Measurements from ENCODE around the gene HYAL2.
A peak's percentile ranks its signal among the peaks of the same experiment; 100 is the strongest.

HYAL2 gene

GRCh38 chr3:50298836-50299637 lies 23.5 kb downstream of the HYAL2 start, which contains the start of the genes HYAL3 and NAA80:
HYAL3 (minus strand) TSS chr3:50299405; CDS start chr3:50295602, 3,803 bp downstream.
NAA80 (minus strand) TSS chr3:50299405; CDS start chr3:50297463, 1,942 bp downstream.
- H3K9me3 Mint-ChIP-seq: no peaks in the 10 kb centered on the region
- DNase-seq: peak; percentile 99
- H3K27me3 Mint-ChIP-seq: no peaks in the 10 kb centered on the region
- H3K27ac Mint-ChIP-seq: peak within 1 kb of the TSS; percentile 99
- H3K4me3 Mint-ChIP-seq: peak within 1 kb of the TSS; percentile 99
- no peaks in the 10 kb centered on the region for H3K36me3 Mint-ChIP-seq (ENCODE audit: low read depth)
- peaks cover 24% of the 10 kb centered on the region for H3K4me1 Mint-ChIP-seq
- ATAC-seq: peak; percentile 86

- H3K4me3 Mint-ChIP-seq: peak overlapping the region; percentile 99
- H3K27ac Mint-ChIP-seq: peak overlapping the region; percentile 47
- no peaks in the 10 kb centered on the region for H3K9me3 Mint-ChIP-seq
- ATAC-seq (no peak), DNase-seq (no peak)
- H3K27me3 Mint-ChIP-seq: no peaks in the 10 kb centered on the region
- H3K4me1 Mint-ChIP-seq: peaks cover 24% of the 10 kb centered on the region
- H3K36me3 Mint-ChIP-seq (ENCODE audit: low read depth): no peaks in the 10 kb centered on the region
Measured at GRCh38 chr3:50297896-50298725, 24.4 kb downstream of the HYAL2 start.

- no peak for DNase-seq
- Mint-ChIP-seq H3K4me1 (peaks cover 31% of the 10 kb centered on the region), H3K9me3 (no peaks in the 10 kb centered on the region), H3K36me3 (ENCODE audit: low read depth) (no peaks in the 10 kb centered on the region), H3K4me3 (no peak overlapping the region), H3K27me3 (no peaks in the 10 kb centered on the region), H3K27ac (no peak overlapping the region)
- no peak for ATAC-seq
Measured at GRCh38 chr3:50297384-50297775, 25.2 kb downstream of the HYAL2 start.

DNA sequence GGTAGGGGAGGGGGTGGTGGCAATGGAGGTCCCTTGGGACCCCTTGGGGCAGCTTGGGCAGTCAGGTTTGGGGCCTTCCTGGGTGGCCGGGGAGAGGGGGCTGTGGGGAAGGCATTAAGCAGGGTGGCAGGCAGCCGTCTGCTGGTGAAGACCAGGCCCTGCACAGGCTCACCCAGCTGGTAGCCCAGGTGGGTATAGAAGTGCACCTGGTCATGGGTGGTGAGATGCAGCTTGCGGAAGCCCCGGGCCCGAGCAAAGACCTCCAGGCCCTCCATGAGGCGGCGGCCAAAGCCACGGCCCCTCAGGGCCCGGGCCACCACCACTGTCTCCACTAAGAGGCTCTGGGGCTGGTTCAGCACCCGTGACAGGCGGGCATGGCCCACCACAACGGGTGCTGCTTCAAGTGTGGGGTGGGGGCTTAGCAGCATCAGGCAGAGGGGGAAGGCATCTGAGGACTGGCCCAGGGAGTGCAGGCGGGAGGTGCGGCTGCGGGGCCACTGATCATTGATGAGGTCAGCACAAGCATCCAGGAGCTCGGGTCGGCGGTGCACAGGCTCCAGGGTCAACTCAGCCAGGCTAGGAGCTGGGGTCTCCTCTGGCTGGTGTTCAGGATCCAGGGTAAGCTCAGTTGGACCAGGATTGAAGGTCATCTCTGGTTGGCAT lies 25.7 kb downstream of the HYAL2 start:
- no peak for DNase-seq
- no peak overlapping the region for H3K4me3 Mint-ChIP-seq
- no peaks in the 10 kb centered on the region for H3K36me3 Mint-ChIP-seq (ENCODE audit: low read depth)
- peaks cover 31% of the 10 kb centered on the region for H3K4me1 Mint-ChIP-seq
- ATAC-seq: no peak
- H3K27ac Mint-ChIP-seq: no peak overlapping the region
- H3K27me3 Mint-ChIP-seq: no peaks in the 10 kb centered on the region
- no peaks in the 10 kb centered on the region for H3K9me3 Mint-ChIP-seq

- peaks cover 33% of the 10 kb centered on the region for H3K4me1 Mint-ChIP-seq
- H3K27ac Mint-ChIP-seq: no peak overlapping the region
- H3K36me3 Mint-ChIP-seq (ENCODE audit: low read depth): peaks cover 6% of the 10 kb centered on the region
Measured at GRCh38 chr3:50295553-50296431, 26.8 kb downstream of the HYAL2 start.

GRCh38 chr3:50294492-50295403 lies 27.8 kb downstream of the HYAL2 start:
- H3K9me3 Mint-ChIP-seq: no peaks in the 10 kb centered on the region

More at GRCh38 chr3:50295553-50296431, 26.8 kb downstream of the HYAL2 start:
- DNase-seq (no peak), ATAC-seq (no peak)
- Mint-ChIP-seq H3K9me3 (no peaks in the 10 kb centered on the region), H3K27me3 (no peaks in the 10 kb centered on the region), H3K4me3 (no peak overlapping the region)

GRCh38 chr3:50294089-50294488 lies 28.5 kb downstream of the HYAL2 start:
- Mint-ChIP-seq H3K36me3 (ENCODE audit: low read depth) (peaks cover 18% of the 10 kb centered on the region), H3K4me1 (peaks cover 25% of the 10 kb centered on the region), H3K4me3 (no peak overlapping the region), H3K27ac (no peak overlapping the region), H3K27me3 (no peaks in the 10 kb centered on the region), H3K9me3 (no peaks in the 10 kb centered on the region)
- ATAC-seq (no peak), DNase-seq (no peak)

More at GRCh38 chr3:50294492-50295403, 27.8 kb downstream of the HYAL2 start:
- DNase-seq (no peak), ATAC-seq (no peak)
- peaks cover 13% of the 10 kb centered on the region for H3K36me3 Mint-ChIP-seq (ENCODE audit: low read depth)
- no peak overlapping the region for H3K27ac Mint-ChIP-seq
- no peaks in the 10 kb centered on the region for H3K27me3 Mint-ChIP-seq
- peaks cover 29% of the 10 kb centered on the region for H3K4me1 Mint-ChIP-seq
- H3K4me3 Mint-ChIP-seq: no peak overlapping the region

- Mint-ChIP-seq H3K27ac (peak overlapping the region; percentile 92), H3K36me3 (ENCODE audit: low read depth) (peaks cover 23% of the 10 kb centered on the region), H3K27me3 (no peaks in the 10 kb centered on the region), H3K4me3 (peak overlapping the region; percentile 97), H3K4me1 (peaks cover 22% of the 10 kb centered on the region), H3K9me3 (no peaks in the 10 kb centered on the region)
- ATAC-seq (no peak), DNase-seq (no peak)
Measured at GRCh38 chr3:50293079-50293801, 29.3 kb downstream of the HYAL2 start.

- ATAC-seq: peak; percentile 97
- peak; percentile 93 for DNase-seq
- H3K4me1 Mint-ChIP-seq: peaks cover 17% of the 10 kb centered on the region
- peaks cover 27% of the 10 kb centered on the region for H3K36me3 Mint-ChIP-seq (ENCODE audit: low read depth)
- peak within 1 kb of the TSS; percentile 97 for H3K4me3 Mint-ChIP-seq
- no peaks in the 10 kb centered on the region for H3K27me3 Mint-ChIP-seq
- H3K9me3 Mint-ChIP-seq: no peaks in the 10 kb centered on the region
- peak within 1 kb of the TSS; percentile 97 for H3K27ac Mint-ChIP-seq
Measured at GRCh38 chr3:50292159-50293078, 30.1 kb downstream of the HYAL2 start, which contains the start of gene IFRD2. IFRD2 (minus strand) TSS chr3:50292429; CDS start chr3:50292274, 155 bp downstream.

- no peaks in the 10 kb centered on the region for H3K27me3 Mint-ChIP-seq
- DNase-seq (no peak), ATAC-seq (no peak)
- peaks cover 28% of the 10 kb centered on the region for H3K36me3 Mint-ChIP-seq (ENCODE audit: low read depth)
- no peak overlapping the region for H3K27ac Mint-ChIP-seq
- peaks cover 17% of the 10 kb centered on the region for H3K4me1 Mint-ChIP-seq
- no peaks in the 10 kb centered on the region for H3K9me3 Mint-ChIP-seq
- H3K4me3 Mint-ChIP-seq: peak overlapping the region; percentile 97
Measured at GRCh38 chr3:50290161-50290641, 32.3 kb downstream of the HYAL2 start.

GRCh38 chr3:50289130-50289529 lies 33.4 kb downstream of the HYAL2 start:
- H3K27me3 Mint-ChIP-seq: no peaks in the 10 kb centered on the region
- no peak overlapping the region for H3K27ac Mint-ChIP-seq
- peaks cover 28% of the 10 kb centered on the region for H3K36me3 Mint-ChIP-seq (ENCODE audit: low read depth)
- H3K9me3 Mint-ChIP-seq: no peaks in the 10 kb centered on the region
- H3K4me3 Mint-ChIP-seq: no peak overlapping the region
- DNase-seq (no peak), ATAC-seq (no peak)
- H3K4me1 Mint-ChIP-seq: peaks cover 17% of the 10 kb centered on the region

Measured in activated naive CD8-positive, alpha-beta T cell treated with anti-CD3 and anti-CD28 coated beads, Interleukin-2, amount 50 U/mL, for 24 hours (primary cell).